ENCODE data around the gene ELP5. TPM values are rescaled to one million over a fixed set of nuclear protein-coding genes. Genes with fewer than 3 reads are reported as not detected.

ELP5 gene
- polyA plus RNA-seq, 3 donors: 36.1 to 49.5 (median 44.1) TPM

DNA sequence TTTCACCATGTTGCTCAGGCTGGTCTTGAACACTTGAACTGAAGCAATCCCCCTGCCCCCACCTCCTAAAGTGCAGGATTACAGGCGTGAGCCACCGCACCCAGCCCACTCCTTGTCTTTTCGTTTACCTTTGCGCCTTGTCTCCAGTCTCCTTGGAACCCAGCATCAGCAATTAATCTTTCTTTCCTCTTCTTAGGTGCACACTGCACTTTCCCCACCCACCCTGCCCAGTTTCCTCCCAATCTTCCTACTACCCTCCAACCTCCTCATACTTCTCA is 11.7 kb downstream of the ELP5 start:
- H3K4me3 Mint-ChIP-seq: peak overlapping the region; percentile 73 to 97
- peaks cover 42% of the 10 kb centered on the region for H3K4me1 Mint-ChIP-seq
- Histone ChIP-seq H2AFZ (ENCODE audit: insufficient read depth, low read depth, low read length, poor library complexity, severe bottlenecking) (peak overlapping the region; percentile 71), H3K4me1 (ENCODE audit: control insufficient read depth in 1 of 2, insufficient read depth in 2 of 2, low read length in 2 of 2) (peaks cover 31 to 44% of the 10 kb centered on the region in 2 donors), H3K9ac (ENCODE audit: insufficient read depth, low read length, poor library complexity, severe bottlenecking) (no peak overlapping the region), H3K27me3 (ENCODE audit: control insufficient read depth in 2 of 2, insufficient read depth in 2 of 2, low read length in 2 of 2) (peaks cover 20 to 43% of the 10 kb centered on the region in 2 donors), H3K9me3 (replicated peaks in 1 of 2; ENCODE audit: control insufficient read depth in 1 of 2, insufficient read depth in 1 of 2, low read length in 2 of 2) (peaks cover 0 to 7% of the 10 kb centered on the region in 2 donors), H3K36me3 (replicated peaks in 1 of 2; ENCODE audit: control insufficient read depth in 1 of 2, insufficient read depth in 2 of 2, low read length in 2 of 2) (peaks cover 0 to 9% of the 10 kb centered on the region in 2 donors), H4K20me1 (ENCODE audit: insufficient read depth, low read length) (no peaks in the 10 kb centered on the region), H3K79me2 (ENCODE audit: insufficient read depth, low read length) (no peaks in the 10 kb centered on the region), H3K4me3 (replicated peaks in 1 of 3; ENCODE audit: low read depth in 2 of 3, low read length in 3 of 3) (peak overlapping the region in 2 of 3 experiments; percentile 39 to 81), H3K4me2 (replicated peaks; ENCODE audit: extremely low read depth, low read length, poor library complexity, severe bottlenecking) (peak overlapping the region; percentile 97), H3K27ac (ENCODE audit: low read depth in 1 of 2, low read length in 2 of 2) (no peak overlapping the region)
- WGBS (ENCODE audit: insufficient coverage): 33% methylated on average over 2 of the region's 4 CpGs
- peaks cover 0 to 12% (median 9%) of the 10 kb centered on the region in 7 donors for H3K9me3 Mint-ChIP-seq
- intact Hi-C loops (cut with micrococcal nuclease): no loop called here
- TF ChIP-seq, protein P1, sequence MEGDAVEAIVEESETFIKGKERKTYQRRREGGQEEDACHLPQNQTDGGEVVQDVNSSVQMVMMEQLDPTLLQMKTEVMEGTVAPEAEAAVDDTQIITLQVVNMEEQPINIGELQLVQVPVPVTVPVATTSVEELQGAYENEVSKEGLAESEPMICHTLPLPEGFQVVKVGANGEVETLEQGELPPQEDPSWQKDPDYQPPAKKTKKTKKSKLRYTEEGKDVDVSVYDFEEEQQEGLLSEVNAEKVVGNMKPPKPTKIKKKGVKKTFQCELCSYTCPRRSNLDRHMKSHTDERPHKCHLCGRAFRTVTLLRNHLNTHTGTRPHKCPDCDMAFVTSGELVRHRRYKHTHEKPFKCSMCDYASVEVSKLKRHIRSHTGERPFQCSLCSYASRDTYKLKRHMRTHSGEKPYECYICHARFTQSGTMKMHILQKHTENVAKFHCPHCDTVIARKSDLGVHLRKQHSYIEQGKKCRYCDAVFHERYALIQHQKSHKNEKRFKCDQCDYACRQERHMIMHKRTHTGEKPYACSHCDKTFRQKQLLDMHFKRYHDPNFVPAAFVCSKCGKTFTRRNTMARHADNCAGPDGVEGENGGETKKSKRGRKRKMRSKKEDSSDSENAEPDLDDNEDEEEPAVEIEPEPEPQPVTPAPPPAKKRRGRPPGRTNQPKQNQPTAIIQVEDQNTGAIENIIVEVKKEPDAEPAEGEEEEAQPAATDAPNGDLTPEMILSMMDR (IDR thresholded peaks at IDR 0.05): no peak
- peaks cover 44 to 81% (median 72%) of the 10 kb centered on the region in 3 donors for H3K27me3 Mint-ChIP-seq (ENCODE audit: low read depth in 3 of 3)
- H3K36me3 Mint-ChIP-seq: peaks cover 11 to 15% of the 10 kb centered on the region in 2 donors
- DNase-seq: no peak
- no peak overlapping the region for H3K27ac Mint-ChIP-seq

DNA sequence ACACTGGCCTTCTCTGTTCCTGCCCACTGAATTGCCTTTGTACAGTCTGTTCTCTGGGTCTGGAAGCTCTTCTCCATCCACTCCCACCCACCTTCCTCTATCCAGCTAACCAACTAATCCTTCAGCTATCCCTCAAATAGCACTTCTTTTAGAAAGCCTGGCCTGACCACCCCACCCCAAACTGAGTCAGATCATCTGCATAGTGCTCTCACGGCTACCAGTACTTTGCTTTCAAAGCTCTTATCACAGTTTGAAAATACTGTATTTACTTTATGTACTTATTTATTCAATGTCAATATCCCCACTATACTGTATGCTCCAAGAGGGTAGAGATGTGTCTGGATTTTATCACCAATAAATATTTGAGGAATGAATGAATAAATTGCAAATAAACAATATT is 14.8 kb downstream of the ELP5 start:
- no CpG with 5 or more reads among the region's 1 CpG for WGBS (ENCODE audit: insufficient coverage)
- peak overlapping the region in 1 of 2 donors; percentile 67 for H3K4me3 Mint-ChIP-seq
- H2AFZ ChIP-seq (ENCODE audit: insufficient read depth, low read depth, low read length, poor library complexity, severe bottlenecking): no peak overlapping the region

More for the DNA sequence above, 14.8 kb downstream of the ELP5 start:
- no peak for DNase-seq
- Histone ChIP-seq H3K4me2 (replicated peaks; ENCODE audit: extremely low read depth, low read length, poor library complexity, severe bottlenecking) (no peak overlapping the region), H3K9me3 (replicated peaks in 1 of 2; ENCODE audit: control insufficient read depth in 1 of 2, insufficient read depth in 1 of 2, low read length in 2 of 2) (peaks cover 0 to 5% of the 10 kb centered on the region in 2 donors), H3K36me3 (replicated peaks in 1 of 2; ENCODE audit: control insufficient read depth in 1 of 2, insufficient read depth in 2 of 2, low read length in 2 of 2) (no peaks in the 10 kb centered on the region), H3K79me2 (ENCODE audit: insufficient read depth, low read length) (no peaks in the 10 kb centered on the region), H3K4me3 (replicated peaks in 1 of 3; ENCODE audit: low read depth in 2 of 3, low read length in 3 of 3) (no peak overlapping the region), H3K9ac (ENCODE audit: insufficient read depth, low read length, poor library complexity, severe bottlenecking) (no peak overlapping the region), H3K4me1 (ENCODE audit: control insufficient read depth in 1 of 2, insufficient read depth in 2 of 2, low read length in 2 of 2) (peaks cover 21 to 23% of the 10 kb centered on the region in 2 donors), H3K27me3 (ENCODE audit: control insufficient read depth in 2 of 2, insufficient read depth in 2 of 2, low read length in 2 of 2) (peaks cover 11 to 29% of the 10 kb centered on the region in 2 donors), H3K27ac (ENCODE audit: low read depth in 1 of 2, low read length in 2 of 2) (no peak overlapping the region), H4K20me1 (ENCODE audit: insufficient read depth, low read length) (no peaks in the 10 kb centered on the region)
- intact Hi-C loops (cut with micrococcal nuclease): no loop called here
- TF ChIP-seq, protein P1 (IDR thresholded peaks at IDR 0.05): no peak
- Mint-ChIP-seq H3K9me3 (peaks cover 0 to 8% (median 5%) of the 10 kb centered on the region in 7 donors), H3K27ac (peak overlapping the region in 1 of 7 donors; percentile 29), H3K27me3 (ENCODE audit: low read depth in 3 of 3) (peaks cover 35 to 61% (median 53%) of the 10 kb centered on the region in 3 donors), H3K4me1 (peaks cover 32% of the 10 kb centered on the region), H3K36me3 (peaks cover 0 to 3% of the 10 kb centered on the region in 2 donors)
